Ovary (tissue), 9 donors: ENCODE measurements around the gene TERT. TPM values are rescaled to one million over a fixed set of nuclear protein-coding genes. Genes with fewer than 3 reads are reported as not detected.
"Not testable (repeated sequence)": the region's sequence is repeated elsewhere in the genome, so short reads cannot be mapped to it uniquely, and the experiment has no call there.

Experiments used
- DNase-seq, 5 donors: peaks; one replicate each; pipeline ENCODE4 v3.0.0-alpha.2; 2019 to 2020
- H3K27ac ChIP-seq, 2 donors: fragments of 200-600 bp; one replicate each; pipeline versions ENCODE4 v1.5.1 to v1.8.0; 2019 to 2022
- H3K27me3 ChIP-seq: fragments of 200-600 bp; one replicate; pipeline ENCODE4 v1.8.0; 2022
- H3K36me3 ChIP-seq: fragments of 200-600 bp; sonication (generic); one replicate; pipeline ENCODE4 v1.5.1; 2019
- H3K4me1 ChIP-seq: one replicate; pipeline ENCODE4 v1.8.1; 2013; ENCODE audit warnings: mild to moderate bottlenecking, moderate library complexity; ENCODE audit not compliant: insufficient read depth
- H3K4me3 ChIP-seq: fragments of 200-600 bp; sonication (generic); one replicate; pipeline ENCODE4 v1.5.1; 2017
- H3K9me3 ChIP-seq, 2 donors: fragments of 200-600 bp in 1 of 2; sonication (generic) in 1 of 2; one replicate each; pipeline versions ENCODE4 v1.5.1 to v1.8.1; 2013 to 2019; ENCODE audit warnings: mild to moderate bottlenecking in 1 of 2, moderate library complexity in 1 of 2
- CTCF ChIP-seq, 3 donors: fragments of 450-650 bp in 2 of 3; fragments of 200-600 bp in 1 of 3; IDR thresholded peaks; one replicate each; pipeline versions ENCODE4 v1.5.1 to v1.8.0; 2016 to 2022; ENCODE audit warnings: antibody characterized with exemption in 3 of 3, mild to moderate bottlenecking in 1 of 3
- EP300 ChIP-seq: sonication (generic); formaldehyde crosslinking; IDR thresholded peaks from one replicate; pipeline ENCODE4 v1.6.1; 2017; ENCODE audit warnings: antibody characterized with exemption
- POLR2A ChIP-seq: fragments of 450-650 bp; IDR thresholded peaks from one replicate; pipeline ENCODE4 v1.6.1; 2017; ENCODE audit warnings: antibody characterized with exemption, mild to moderate bottlenecking, moderate library complexity
- WGBS, 3 donors: extraction: QIAGEN DNeasy Blood & Tissue Kit in 1 of 3; methylation state at CpG; one replicate each; pipeline versions ENCODE4 v1.1.5 to v1.1.7; 2013 to 2017; 5-methylcytosine and 5-hydroxymethylcytosine counted together
- intact Hi-C, 4 donors: fragments of 100-400 bp; cut with DNase I; formaldehyde crosslinking; loops; one replicate each; pipeline versions ENCODE4 v1.11.0 to v1.15.1; 2022 to 2023
- polyA plus RNA-seq, 2 donors: library from polyadenylated mRNA; stranded (reverse); fragments of 200-250 nt in 1 of 2; fragments of 350-450 nt in 1 of 2; fragmentation: Illumina TruSeq in 1 of 2; extraction: RNeasy Lipid Tissue Mini Kit (QIAGEN cat#74804) in 1 of 2; gene quantifications; one replicate each; pipeline ENCODE4 v1.2.3, GENCODE V29; 2013 to 2014
- total RNA-seq, 7 donors: library from RNA; depleted of rRNA in 2 of 7; stranded (reverse); fragments of >200 nt in 2 of 7; fragmentation: NEBNext Ultra II Directional in 3 of 7; extraction: Animal tissue kit (Norgen Biotek cat#: 25700) in 3 of 7; gene quantifications; one replicate each; pipeline versions ENCODE4 v1.1.0 to v1.2.4, GENCODE V29; 2016 to 2023
- donor health status: DM: no; HTN: no; CAD: no; lungs with moderate emphysema.
- donor health status: DM: no; HTN: no; CAD: no.
- donor health status: Bipolar disorder and iron deficiency.
- donor health status: DM: yes; HTN: yes; CAD: no.
- donor health status: DM: no; HTN: no; CAD: no.
- donor health status: DM: yes; HTN: yes; CAD: no.

Gene TERT
- total and polyA plus RNA-seq, 9 donors = 0.10 to 3.1 TPM; not detected in 7

GRCh38 chr5:1276930-1277329 is 17.9 kb downstream of the TERT start:
- Histone ChIP-seq H3K4me3 (no peak overlapping the region), H3K27ac (no peak overlapping the region), H3K36me3 (no peaks in the 10 kb centered on the region), H3K4me1 (no peaks in the 10 kb centered on the region), H3K27me3 (no peaks in the 10 kb centered on the region), H3K9me3 (no peaks in the 10 kb centered on the region)
- WGBS, 3 donors = 83 to 86% (median 84%) methylated on average over 18 to 20 of the region's 20 CpGs
- DNase-seq = no peak
- intact Hi-C loops = no loop called here
- TF ChIP-seq POLR2A = no peak
- TF ChIP-seq CTCF (IDR thresholded peaks at IDR 0.05) = no peak
- TF ChIP-seq EP300 = no peak

GRCh38 chr5:1275397-1276391 is 19.2 kb downstream of the TERT start:
- H3K27me3 ChIP-seq, H3K36me3 ChIP-seq, H3K4me1 ChIP-seq, H3K4me3 ChIP-seq, H3K27ac ChIP-seq, intact Hi-C loops, H3K9me3 ChIP-seq, DNase-seq: not testable (repeated sequence)
- WGBS, 3 donors = 58 to 69% (median 65%) methylated on average over 10 of the region's 10 CpGs

DNA sequence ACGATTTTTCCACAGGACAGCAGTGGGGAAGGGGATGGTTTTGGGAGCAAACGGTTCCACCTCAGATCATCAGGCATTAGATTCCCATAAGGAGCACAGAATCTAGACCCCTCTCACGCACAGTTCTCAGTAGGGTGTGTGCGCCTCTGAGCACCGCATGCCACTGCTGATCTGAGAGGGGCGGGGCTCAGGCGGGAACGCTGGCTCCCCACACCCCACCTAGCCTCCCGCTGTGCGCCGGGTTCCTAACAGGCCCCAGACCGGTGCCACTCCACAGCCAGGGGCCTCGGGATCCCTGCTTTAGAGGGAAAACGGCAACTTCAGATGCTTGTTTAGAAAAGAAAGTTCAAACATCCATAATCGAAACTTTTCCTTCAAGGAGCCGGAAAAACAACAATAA is 20.4 kb downstream of the TERT start:
- Histone ChIP-seq H3K36me3 (no peaks in the 10 kb centered on the region), H3K27ac (no peak overlapping the region), H3K27me3 (no peaks in the 10 kb centered on the region), H3K4me1 (no peaks in the 10 kb centered on the region), H3K9me3 (no peaks in the 10 kb centered on the region), H3K4me3 (no peak overlapping the region)
- intact Hi-C loops = no loop called here
- DNase-seq = no peak
- 76 to 87% (median 81%) methylated on average over 16 of the region's 16 CpGs for WGBS, 3 donors
- no peak for TF ChIP-seq EP300
- no peak for TF ChIP-seq CTCF (IDR thresholded peaks at IDR 0.05)
- no peak for TF ChIP-seq POLR2A

DNA sequence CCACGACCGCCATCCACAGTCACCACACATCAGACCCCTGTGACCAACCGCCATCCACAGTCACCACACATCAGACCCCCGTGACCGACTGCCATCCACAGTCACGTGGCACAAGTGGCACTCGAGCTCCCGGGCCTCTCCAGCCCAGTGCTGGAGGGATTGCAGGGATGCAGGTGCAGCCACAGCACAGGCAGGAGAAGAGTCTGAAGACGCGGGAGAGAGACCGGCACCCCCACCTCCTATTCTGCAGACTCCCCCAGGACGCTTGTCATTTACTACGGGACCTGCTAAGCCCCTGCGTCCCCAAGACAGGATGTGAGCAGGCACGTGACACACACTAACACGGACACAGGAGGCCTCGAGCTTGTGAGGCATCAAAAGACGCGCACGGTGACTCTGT is 21.1 kb downstream of the TERT start:
- TF ChIP-seq POLR2A (no peak), EP300 (no peak)
- no peak for DNase-seq
- 92 to 94% (median 93%) methylated on average over 18 to 20 of the region's 20 CpGs for WGBS, 3 donors
- Histone ChIP-seq H3K4me3 (no peak overlapping the region), H3K4me1 (no peaks in the 10 kb centered on the region), H3K27ac (no peak overlapping the region), H3K9me3 (no peaks in the 10 kb centered on the region), H3K36me3 (no peaks in the 10 kb centered on the region), H3K27me3 (no peaks in the 10 kb centered on the region)
- intact Hi-C loops = no loop called here

GRCh38 chr5:1272201-1272600 is 22.7 kb downstream of the TERT start:
- Histone ChIP-seq H3K4me1 (no peaks in the 10 kb centered on the region), H3K27me3 (no peaks in the 10 kb centered on the region), H3K4me3 (no peak overlapping the region), H3K36me3 (no peaks in the 10 kb centered on the region), H3K9me3 (no peaks in the 10 kb centered on the region), H3K27ac (no peak overlapping the region)
- intact Hi-C loops = no loop called here
- TF ChIP-seq CTCF (IDR thresholded peaks at IDR 0.05) (no peak), EP300 (no peak), POLR2A (no peak)
- no peak for DNase-seq
- WGBS, 3 donors = 94 to 96% (median 95%) methylated on average over 21 of the region's 21 CpGs
